ENCODE results near the gene MPV17.
"Not testable (repeated sequence)": the region's sequence is repeated elsewhere in the genome, so short reads cannot be mapped to it uniquely, and the experiment has no call there.

Gene MPV17

GRCh38 chr2:27322301-27322765 lies 564 bp downstream of the MPV17 start:
- DNase-seq, result no peak

DNA sequence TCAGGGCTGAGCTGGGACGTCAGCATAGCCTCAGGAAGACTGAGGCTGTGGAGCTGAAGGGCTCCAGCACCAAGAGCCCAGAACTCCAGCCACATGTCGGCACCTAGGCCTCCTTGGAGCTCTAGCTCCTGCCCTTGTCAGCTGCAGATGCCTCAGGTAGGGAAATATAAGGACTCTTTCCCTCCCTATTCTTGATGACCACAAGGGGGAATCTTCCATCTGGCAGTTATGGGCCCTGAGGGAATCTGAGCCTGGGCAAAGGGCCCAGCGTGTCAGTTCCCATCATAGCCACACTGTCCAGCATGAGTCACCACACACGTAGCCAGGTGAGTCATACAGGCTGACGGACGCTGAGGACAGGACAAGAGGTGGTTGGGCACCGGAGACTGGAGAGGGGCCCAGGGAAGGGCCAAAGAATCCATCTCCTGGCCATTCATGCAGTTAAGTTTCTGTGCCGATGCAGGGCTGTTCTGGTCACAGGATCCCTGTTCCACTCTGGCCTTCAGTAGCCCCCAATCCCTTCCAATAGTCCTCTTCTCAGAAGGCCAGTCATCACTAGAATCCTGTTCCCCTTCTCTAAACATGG lies 1.8 kb downstream of the MPV17 start:
- no peak for DNase-seq

DNA sequence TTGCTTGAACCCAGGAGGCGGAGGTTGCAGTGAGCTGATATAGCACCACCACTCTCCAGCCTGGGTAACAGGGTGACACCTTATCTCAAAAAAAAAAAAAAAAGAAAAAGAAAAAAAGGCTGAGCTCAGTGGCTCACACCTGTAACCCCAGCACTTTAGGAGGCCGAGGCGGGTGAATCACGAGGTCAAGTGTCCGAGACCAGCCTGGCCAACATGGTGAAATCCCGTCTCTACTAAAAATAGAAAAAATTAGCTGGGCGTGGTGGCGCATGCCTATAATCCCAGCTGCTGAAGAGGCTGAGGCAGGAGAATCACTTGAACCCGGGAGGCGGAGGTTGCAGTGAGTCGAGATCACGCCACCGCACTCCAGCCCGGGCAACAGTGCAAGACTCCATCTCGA lies 3.1 kb downstream of the MPV17 start:
- not testable (repeated sequence) for DNase-seq

DNA sequence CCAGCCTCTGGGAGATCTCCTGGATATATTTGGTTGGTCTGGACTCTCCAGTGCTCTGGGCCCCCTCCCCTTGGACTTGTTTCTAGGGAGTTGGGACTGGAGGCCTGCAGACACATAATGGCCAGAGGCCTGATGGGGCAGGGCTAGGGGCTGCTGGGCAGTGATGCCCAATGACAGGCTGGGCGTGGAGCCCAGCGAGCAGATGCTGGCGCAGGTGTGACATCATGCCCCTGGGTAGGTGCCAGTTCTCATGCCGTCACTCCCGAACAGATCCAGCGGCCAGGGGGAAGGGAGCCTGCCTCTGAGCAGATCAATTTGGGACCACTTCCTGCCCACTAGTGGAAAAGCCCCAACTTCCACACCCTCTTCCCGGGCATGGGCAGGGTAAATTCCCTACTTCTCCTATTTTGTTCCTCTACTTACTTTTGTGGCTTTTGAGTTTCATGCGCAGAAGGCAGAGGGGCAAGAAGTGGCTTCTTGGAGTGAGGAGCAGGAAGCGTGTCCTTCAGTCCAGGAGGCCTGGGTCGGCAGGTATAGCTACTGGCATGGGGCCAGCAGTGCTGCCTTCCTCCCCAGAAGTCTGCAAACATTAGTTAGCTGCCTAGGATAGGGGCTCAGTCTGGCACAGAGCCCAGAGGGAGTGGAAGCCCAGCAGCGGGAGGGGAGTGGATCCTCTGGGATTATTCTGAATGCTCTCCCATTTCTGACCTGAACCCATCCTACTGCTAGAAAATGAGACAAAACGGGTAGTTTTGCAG lies 6.1 kb downstream of the MPV17 start:
- DNase-seq, result no peak

DNA sequence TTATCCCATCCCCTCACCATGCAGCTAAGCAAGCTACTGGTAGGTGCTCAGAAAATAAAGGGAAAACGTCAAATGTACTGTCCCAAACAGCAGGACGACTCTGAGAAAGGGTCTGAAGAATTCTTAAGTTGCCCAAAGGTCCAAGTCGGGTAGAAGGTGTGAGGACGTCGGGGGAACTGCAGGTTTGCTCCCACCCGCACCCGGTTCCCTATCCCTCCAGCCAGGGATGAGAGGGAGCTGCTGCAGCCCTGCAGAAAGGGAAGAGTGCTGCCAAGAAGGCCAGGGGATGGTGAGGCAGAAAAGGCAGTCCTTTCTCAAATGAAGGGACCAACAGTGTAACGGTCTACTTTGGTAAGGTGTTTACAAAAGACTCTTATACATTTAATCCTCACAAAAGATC lies 7.8 kb downstream of the MPV17 start:
- DNase-seq, result no peak

- DNase-seq, result no peak
Observed at GRCh38 chr2:27314709-27315108, 8.2 kb downstream of the MPV17 start.

- DNase-seq, result no peak
Observed at GRCh38 chr2:27313882-27314645, 8.8 kb downstream of the MPV17 start.

DNA sequence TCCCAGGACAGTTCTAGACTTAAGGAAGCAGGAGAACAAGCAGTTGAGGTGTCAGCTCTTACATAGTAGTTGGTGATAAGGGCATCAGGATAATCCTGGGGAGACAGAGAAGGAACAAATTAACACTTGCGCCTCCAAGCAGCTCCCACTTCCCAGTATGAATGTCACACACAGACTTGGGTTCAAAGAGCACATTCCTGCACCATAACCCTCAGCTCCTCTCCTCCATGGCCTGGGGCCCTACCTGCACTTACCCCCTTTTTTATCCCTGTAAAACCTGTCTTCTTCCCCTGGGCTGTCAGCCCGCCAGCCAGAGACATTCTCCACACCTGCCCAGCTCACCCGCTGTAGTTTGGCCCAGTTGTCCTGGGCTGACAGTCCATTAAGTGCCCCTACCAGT lies 10.7 kb downstream of the MPV17 start:
- no peak for DNase-seq

DNA sequence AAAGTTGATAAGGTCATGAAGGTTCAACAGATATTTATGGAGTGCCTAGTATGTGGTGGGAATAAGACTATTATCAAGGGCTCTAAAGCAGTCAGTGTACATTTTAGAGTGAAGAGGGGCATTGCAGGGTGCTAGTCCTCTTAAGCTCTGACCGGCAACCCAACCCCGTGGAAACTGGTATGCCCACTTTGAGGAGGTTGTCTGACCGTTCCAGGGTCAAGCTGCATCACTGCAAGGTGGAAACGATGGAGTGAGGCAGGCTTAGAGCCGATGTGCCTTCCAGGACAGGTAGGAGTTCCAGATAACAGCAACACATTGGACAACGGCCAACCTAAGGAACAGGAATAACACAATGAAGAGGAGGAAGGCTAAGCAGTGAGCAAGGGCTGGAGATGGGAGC lies 13.2 kb downstream of the MPV17 start:
- no peak for DNase-seq

DNA sequence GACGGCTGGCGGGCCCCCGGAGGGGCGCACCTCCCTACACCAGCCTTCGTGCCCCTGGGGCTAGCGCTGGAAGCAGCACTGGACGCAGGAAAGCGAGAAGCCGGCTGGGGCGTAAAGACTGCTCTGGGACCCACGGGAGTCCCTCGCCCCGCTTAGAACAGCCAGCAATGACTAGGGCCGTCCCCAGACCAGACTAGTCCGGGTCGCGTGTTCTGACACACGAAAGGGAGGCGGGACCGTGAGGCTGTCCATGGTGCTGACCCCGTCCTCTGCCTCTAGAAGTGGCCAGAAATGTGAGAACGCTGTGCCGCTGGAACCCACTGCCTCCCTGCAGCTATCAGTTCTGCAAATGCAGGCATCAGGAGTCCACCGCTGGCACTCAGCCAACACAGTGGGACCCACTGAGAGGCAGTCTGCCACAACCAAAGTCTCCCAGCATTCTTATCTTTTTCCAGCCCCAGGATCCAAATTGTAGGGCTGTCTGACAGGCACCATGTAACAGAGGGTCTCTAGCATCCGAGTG lies 14.5 kb downstream of the MPV17 start, which contains the start of gene UCN:
UCN (minus strand) TSS at position 87 of the 523 bp plus-strand sequence. CDS start 550 bp downstream, outside the sequence.
- no peak for DNase-seq

DNA sequence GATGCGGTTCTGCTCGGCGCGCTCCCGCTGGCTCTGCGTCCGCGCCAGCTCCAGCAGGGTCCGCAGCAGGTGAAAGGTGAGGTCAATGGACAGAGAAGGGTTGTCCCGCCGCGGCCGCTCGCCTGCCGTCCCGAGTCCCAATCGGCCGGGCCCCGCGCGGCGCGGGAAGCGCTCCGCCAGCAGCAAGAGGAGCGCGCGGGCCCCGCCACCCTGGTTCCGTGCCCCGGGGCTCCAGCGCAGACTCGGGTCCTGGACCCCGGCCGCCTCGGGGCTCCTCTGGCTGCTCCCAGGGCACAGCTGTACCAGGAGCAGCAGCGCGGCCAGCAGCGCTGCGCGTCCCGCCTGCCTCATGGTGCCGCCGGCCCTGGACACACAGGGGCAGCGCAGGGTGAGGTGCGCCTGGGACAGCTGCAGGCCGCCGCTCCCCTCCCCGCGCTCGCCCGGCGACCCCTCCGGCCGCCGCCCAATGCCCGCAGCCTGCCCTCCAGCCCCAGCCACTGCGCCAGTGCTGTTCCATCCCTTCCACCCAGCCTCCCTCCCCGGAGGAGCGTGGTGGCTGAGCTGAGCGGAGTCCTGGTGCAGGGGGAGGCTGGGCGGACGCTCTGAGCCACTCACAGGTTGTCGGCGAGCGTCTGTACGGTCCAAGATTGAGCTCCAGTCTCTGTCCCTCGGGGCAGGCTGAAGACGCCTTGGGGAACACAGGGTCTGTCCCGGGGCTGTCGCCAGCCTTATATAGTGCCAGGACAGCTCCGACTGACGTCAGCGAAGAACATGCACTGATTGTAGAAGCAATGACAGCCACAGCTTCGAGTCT lies 15.1 kb downstream of the MPV17 start:
- peak; percentile 10 for DNase-seq

DNA sequence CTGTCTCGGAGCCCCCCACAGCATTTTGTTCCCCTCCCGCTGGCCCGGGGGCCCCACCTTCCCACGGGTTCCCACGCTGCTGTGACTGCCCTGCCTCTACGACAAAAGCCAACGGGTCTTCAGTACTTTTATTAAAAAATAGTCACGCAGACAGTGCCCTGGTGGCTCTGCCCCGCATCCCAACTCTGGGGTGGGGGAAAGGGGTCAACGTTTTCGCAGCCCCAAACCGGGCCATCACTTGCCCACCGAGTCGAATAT lies 15.7 kb downstream of the MPV17 start:
- no peak for DNase-seq

DNA sequence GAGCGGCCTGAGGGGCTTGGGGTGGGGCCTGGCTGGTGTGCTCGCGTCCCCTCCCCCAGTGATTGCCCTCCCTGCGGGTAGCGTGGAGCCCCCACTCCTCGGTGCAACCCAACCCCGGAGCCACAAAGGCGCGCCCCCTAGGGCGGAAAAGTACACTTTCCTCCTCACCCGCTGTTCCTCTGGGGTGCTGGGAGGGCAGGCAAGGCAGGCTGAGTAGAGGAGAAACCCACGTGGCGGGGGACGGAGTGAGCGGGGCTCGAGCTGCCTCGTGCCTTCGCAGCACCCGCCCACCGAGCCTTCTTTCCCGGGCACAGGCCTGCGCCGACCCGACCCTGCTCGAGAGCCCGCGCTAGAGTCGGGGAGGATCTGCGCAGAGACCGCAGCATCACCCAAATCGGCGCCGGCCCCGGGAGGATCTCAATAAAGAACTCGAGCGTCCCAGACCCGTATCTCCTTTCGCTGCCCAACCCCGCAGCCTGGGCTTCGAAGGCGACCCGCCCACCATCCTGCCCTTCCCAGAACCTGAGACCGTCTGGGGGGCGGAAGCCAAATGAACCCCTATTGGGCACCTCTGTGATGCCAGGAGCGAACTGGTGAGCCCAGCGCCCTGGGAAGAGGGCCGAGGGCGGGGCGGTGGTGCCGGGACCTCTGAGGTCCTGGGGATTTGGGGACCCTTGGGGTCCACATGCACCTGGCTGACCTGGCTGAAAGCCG lies 16.2 kb downstream of the MPV17 start:
- no peak for DNase-seq

DNA sequence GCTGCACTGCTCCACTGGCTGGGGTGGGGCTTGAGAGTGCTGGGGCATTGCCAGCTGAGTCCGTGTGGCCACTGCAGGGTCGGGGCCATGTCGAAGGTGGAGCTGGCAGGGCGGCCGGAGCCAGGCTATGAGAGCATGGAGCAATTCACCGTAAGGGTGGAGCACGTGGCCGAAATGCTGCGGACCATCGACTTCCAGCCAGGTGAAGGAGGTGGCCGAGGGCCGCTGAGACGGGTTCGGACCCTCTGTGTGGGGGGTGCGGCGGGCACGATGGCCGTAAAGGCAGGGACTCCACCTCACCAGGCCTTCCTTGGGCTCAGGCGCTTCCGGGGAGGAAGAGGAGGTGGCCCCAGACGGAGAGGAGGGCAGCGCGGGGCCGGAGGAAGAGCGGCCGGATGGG lies 16.8 kb downstream of the MPV17 start:
- DNase-seq, result no peak

DNA sequence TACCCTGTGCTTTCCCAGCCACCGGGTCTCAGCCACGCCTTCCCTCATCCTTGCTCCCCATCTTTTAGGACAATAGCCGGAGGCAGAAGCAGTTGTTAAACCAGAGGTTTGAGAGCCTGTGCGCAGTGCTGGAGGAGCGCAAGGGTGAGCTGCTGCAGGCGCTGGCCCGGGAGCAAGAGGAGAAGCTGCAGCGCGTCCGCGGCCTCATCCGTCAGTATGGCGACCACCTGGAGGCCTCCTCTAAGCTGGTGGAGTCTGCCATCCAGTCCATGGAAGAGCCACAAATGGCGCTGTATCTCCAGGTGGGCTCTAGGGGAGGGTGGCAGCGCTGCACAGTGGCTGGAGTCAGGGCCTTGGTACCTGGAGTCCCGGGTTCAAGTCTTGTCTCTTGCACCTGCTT lies 17.4 kb downstream of the MPV17 start:
- no peak for DNase-seq

GRCh38 chr2:27304488-27305240 lies 18.2 kb downstream of the MPV17 start:
- DNase-seq, result no peak

DNA sequence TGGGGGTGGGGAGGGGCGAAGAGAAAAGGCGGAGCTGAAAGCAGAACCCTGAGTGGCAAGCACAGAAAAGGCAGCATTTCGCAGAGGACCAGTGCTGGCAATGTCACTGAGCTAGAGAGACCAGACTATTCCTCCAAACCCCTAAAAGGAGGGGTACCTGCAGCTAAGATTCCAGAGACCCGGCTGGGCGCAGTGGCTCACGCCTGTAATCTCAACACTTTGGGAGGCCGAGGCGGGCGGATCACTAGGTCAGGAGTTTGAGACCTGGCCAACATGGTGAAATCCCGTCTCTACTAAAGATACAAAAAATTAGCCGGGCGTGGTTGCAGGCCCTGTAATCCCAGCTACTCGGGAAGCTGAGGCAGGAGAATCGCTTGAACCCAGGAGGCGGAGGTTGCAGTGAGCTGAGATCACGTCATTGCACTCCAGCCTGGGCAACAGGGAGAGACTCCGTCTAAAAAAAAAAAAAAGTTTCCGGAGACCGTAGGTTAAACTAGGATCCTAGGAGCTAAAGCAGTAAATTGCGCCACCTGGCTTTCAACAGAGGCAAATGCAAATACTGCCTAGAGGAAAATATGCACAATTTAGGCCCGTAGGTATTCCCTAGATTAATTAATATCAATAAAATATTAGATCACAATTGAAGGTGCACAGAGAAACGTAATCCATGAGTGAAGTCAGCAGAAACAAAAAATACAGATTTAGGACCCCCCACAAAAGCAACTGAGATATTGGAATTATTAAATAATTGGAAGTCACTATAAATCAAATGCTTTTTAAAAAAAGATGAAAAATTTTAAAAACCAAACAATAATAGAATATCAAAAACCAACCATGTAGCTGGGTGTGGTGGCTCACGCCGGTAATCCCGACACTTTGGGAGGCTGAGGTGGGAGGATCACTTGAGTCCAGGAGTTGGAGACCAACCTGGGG lies 19.5 kb downstream of the MPV17 start:
- DNase-seq, result peak; percentile 70

DNA sequence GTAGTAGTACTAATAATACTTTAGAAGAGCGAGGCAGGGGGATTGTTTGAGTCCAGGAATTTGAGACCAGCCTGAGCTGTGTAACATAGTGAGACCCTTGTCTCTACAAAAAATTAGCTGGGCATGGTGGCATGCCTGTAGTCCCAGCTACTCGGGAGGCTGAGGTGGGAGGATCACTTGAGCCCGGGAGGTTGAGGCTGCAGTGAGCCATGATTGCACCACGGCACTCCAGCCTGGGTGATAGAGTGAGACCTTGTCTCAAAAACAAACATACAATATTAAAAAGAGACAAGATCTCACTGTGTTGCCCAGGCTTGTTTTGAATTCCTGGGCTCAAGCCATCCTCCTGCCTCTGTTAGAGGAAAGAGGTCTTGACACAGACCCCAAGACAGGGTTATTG lies 22.3 kb downstream of the MPV17 start:
- not testable (repeated sequence) for DNase-seq

DNA sequence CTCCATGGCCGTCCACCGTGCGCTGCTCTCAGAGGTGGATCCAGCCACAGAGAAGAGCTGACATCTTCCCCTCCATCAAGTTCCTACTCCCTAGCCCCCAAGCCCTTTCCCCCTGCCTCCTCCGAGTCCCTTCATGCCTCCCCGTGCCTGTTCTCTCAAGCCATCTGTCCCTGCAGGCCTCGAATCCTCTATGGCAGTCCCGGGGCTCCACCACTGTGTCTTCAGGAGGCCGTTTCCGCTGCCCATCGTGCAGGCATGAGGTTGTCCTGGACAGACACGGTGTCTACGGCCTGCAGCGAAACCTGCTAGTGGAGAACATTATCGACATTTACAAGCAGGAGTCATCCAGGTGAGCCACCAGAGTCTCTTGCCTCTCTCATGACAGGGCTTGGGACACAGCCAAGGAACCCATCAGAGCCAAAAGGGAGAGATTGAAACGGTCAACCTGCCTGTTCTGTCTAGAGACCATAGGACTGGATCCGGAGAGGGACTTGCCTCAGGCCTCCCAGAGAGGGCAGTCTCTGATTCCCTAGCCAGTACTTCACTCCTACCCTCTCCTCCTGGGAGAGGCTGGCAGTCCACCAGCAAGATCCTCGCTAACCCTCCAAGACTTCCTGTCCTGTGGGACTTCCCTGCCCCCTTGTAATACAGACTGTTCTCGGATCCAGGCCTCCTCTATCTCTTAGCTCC lies 24.4 kb downstream of the MPV17 start:
- DNase-seq, result no peak

DNA sequence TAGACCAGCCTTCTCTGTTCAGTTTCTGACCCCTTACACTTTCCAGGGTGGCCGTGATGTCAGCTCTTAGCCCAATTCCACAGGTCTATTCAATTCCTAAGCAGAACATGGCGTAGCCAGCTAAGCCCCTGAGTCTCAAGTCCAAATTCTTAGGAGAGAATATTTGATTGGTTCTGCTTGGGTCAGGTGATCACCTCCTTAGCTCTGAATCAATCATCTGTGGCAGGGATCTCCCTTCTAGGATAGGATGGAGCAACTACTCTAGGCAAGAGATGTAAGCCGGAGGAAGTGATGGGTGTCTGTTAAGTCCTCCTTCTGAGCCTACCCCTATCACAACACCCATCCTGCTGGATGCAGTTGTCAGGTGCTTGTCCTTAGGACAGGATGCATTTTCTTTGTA lies 25.7 kb downstream of the MPV17 start:
- no peak for DNase-seq

All from NCI-H2227 treated with DMSO at 0.1 percent for 48 hours (cell line).